Fibroblast of villous mesenchyme (primary cell): ENCODE results near the gene ITGA7. TPM values are rescaled to one million over a fixed set of nuclear protein-coding genes. Genes with fewer than 3 reads are reported as not detected.

ENCODE experiments used
- DNase-seq: peaks from one replicate; pipeline ENCODE4 v3.0.0-alpha.2; 2010; ENCODE audit warnings: low read depth
- H3K4me3 ChIP-seq: 2 replicates; pipeline ENCODE4 v1.5.1; 2011; ENCODE audit warnings: low read depth, mild to moderate bottlenecking, low read length
- CTCF ChIP-seq: IDR thresholded peaks from 2 replicates; pipeline ENCODE4 v1.5.1; 2012; ENCODE audit warnings: low read depth, mild to moderate bottlenecking, low read length; ENCODE audit not compliant: insufficient read depth
- total RNA-seq: library from RNA; depleted of rRNA; stranded (reverse); fragments of >200 nt; gene quantifications from 2 replicates; pipeline ENCODE4 v1.2.3, GENCODE V29; 2012

Gene ITGA7
- total RNA-seq, 1 donor = 1.3 TPM

DNA sequence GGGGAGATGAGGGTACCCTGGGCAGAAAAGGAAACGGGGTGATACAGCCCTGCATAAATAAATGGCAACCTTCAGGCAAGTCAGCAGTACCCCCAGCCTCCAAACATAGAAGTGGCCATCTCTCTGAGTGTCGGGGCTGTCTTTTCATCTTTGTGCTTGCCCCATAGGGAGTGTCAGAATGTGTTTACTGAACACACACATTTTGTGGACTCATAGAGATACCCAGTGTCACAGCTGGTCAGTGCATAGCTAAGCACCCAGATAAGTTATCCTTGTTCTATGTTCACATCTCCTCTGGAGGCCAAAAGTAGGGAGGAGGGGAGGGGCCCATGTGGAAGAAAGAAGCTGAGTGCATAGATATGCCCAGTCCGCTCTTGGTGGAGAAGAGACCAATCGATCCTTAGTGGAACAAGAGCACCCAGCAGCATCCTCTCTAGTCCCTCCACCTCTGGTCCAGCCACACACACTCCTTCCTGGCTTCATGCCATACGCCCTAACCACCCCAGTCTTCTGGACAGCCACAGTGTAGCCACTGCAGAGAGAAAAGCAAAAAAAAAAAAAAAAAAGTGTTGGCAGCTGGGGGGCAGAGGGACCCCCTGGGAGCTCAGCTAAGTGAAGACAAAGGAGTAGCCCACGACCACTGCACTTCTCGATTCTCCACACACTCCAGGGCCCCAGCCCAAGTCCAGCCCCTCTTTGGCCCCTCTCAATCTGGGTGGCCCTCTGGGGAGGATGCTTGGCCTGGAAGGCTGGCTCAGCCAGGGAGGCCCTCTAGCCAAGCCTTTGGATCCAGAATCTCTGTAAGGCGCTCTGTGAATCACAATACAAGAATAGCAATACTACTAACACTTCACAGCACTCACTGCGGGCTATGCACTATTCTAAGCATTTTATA lies 2.6 kb downstream of the ITGA7 start:
- no peak overlapping the region for H3K4me3 ChIP-seq
- DNase-seq = no peak

DNA sequence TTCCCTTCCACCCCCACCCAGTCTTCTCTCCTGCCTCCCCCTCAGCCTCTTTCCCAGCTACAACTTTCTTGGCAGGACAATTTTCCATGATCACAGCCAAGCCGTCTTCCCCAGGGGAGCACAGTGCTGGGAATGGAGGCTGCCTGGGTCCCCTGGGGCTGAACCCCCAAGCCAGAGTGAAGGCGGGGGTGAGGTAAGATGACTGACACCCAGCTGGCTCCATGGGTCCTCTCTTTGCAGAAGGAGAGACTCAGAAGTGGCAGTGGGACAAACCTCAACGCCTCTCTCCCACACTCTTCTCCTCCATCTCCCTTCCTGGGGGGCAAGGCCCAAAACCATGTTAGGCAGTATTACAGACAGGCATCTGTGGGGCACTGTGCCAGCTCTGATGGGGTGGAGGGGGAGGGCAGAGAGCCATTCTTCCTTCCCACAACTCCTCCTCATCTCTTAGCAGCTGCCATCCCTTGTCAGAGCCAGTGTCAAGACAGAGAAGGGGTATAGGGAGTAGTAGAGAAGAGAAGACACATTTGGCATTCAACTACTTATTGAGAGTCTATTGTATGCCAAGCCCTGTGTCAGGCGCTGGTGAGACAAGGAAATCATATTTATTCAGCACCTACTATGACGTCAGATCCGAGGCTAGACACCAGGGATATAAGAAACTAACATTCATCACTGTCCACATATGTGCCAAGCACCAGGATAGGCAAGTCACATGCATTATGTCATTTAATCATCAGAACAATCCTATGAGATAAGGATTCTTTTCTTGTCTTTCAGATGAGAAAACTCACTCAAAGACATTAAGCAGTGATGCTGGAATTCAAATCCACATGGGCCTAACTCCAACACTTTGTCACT lies 3.6 kb downstream of the ITGA7 start:
- no peak for TF ChIP-seq CTCF
- no peak overlapping the region for H3K4me3 ChIP-seq
- DNase-seq = no peak

More for the DNA sequence above, 2.6 kb downstream of the ITGA7 start:
- TF ChIP-seq CTCF = no peak

DNA sequence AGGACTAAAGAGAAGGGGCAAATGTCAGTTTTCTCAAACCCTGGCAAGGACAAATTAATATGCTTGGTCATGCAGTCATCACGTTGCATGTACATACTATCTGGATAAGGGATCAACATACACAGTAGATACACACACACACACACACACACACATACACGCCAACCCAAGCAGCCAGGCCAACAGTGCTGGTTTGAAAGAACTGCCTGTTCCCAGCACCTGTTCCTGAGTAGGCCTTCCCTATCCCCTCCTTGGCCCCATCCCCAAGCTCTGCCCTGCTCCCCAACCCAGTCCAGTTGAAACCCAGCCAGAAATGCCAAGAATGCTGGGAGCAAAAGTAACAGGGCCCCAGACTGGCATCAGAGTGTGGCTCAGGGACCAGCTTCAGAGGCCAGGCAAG lies 4.4 kb downstream of the ITGA7 start:
- no peak for TF ChIP-seq CTCF
- H3K4me3 ChIP-seq = no peak overlapping the region
- no peak for DNase-seq

DNA sequence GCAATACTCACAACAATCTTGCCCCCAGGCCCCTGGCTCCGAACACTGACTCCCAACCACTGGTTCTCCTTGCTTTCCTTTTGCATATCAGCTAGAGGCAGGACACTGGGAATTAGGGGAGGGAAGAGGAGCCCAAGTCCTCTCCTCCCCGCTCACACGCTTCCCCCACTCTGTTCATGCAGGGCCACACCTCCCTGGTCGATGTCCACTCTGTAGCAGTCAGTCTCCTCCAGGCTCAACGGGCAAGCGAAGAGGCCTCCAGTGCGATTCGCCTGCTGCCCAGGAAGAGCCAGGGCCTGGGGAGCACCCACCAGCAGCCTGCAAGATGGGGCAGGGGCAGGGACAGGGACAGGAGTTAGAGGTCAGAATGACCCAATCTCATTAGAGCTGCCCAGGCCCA lies 4.8 kb downstream of the ITGA7 start:
- no peak overlapping the region for H3K4me3 ChIP-seq
- no peak for TF ChIP-seq CTCF
- DNase-seq = no peak

DNA sequence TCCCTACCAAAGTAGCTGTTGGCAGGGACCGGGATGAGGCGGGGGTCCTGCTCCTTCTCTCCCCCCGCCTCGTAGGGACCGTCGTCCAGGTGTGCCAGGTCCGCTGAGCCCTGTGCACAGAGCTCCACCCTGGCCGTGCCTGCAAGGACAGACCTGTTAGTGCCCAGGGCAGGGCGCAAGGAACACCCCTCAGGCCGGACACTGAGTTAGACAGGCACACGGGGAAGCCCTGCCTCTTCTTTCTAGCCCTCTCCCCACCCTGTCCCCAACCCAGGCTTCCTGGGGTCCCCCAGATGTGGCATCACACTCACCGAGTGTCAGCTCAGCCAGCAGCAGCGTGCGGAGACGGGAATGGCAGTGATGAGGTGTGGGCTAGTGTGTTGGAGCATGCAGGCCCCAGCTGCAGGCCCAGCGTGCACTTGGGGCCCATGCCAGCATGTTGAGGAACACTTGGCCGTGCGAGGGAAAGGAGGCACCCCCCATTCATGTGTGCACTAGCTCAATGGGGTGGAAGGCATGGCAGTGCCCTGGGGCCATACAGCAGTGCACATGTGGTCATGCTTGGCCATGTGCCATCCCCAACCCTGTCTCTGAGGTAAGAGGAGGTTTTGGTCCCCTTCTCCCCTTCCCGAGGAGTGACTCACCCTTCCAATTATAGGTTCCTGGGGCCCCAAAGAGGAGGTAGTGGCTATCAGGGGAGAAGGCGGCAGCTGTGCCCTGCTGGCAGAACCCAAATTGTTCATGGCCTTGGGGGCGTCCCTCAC lies 7.3 kb downstream of the ITGA7 start:
- no peak overlapping the region for H3K4me3 ChIP-seq
- no peak for TF ChIP-seq CTCF
- no peak for DNase-seq

DNA sequence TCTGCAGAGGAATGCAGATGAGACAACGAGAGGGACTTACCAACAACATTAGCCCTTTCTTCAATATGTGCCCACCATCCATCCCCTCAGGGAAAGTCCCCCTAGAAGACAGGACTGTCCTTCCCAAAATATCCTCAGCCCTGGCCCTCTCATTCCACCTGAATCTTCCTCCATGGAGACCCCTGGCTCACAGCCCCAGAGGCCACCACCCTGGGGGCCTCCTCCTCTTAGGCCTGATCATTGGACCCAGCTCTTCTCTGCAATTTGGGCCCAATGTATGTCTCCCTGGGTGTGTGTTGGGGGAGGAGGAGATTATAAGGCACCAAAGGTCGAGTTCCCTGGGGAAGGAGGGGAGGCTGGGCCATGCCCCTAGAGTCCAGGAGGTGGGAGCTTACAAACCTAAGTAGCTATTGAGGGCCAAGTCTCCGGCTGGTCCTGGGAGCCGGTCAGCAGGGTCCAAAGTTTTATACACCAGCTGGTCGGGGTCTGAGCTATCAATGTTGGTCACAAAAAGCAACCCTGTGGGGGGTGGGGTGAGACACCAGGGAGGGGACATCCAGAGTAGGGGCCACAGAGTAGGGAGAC lies 8.1 kb downstream of the ITGA7 start:
- TF ChIP-seq CTCF = no peak
- H3K4me3 ChIP-seq = no peak overlapping the region
- DNase-seq = no peak
